ENCODE measurements around the gene PAF1.

DNA sequence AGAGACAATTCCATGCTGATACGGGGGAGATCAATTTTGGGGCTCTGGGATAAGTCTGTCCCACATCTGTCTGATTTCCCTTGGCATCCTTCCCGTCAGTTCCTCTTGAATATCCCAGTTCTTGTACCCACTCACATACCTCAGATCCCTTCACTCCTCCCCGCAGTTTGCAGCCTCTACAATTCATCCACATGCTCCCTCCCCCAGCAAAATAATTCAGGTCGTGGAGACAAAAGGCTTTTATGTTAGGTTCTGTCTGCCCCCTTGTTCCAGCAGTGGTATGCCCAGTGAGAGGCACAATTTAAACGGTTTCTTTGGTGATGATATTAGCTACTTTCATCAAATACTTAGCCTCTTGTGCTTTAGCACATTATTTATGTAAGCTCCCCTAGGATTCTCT is 35.3 kb upstream of the PAF1 start:
- TF ChIP-seq, protein P1, sequence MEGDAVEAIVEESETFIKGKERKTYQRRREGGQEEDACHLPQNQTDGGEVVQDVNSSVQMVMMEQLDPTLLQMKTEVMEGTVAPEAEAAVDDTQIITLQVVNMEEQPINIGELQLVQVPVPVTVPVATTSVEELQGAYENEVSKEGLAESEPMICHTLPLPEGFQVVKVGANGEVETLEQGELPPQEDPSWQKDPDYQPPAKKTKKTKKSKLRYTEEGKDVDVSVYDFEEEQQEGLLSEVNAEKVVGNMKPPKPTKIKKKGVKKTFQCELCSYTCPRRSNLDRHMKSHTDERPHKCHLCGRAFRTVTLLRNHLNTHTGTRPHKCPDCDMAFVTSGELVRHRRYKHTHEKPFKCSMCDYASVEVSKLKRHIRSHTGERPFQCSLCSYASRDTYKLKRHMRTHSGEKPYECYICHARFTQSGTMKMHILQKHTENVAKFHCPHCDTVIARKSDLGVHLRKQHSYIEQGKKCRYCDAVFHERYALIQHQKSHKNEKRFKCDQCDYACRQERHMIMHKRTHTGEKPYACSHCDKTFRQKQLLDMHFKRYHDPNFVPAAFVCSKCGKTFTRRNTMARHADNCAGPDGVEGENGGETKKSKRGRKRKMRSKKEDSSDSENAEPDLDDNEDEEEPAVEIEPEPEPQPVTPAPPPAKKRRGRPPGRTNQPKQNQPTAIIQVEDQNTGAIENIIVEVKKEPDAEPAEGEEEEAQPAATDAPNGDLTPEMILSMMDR (IDR thresholded peaks at IDR 0.05), result no peak
- TF ChIP-seq POLR2A (IDR thresholded peaks at IDR 0.05), result no peak

Measured in adrenal gland (tissue), 5 donors.